ENCODE measurements around the gene CATSPERZ. TPM values are rescaled to one million over a fixed set of nuclear protein-coding genes. Genes with fewer than 3 reads are reported as not detected.
"Not testable (repeated sequence)": the region's sequence is repeated elsewhere in the genome, so short reads cannot be mapped to it uniquely, and the experiment has no call there.

CATSPERZ gene
- total and polyA plus RNA-seq, 2 donors = 0.19 to 0.78 TPM

GRCh38 chr11:64321533-64321932, 21.4 kb downstream of the CATSPERZ start:
- DNase-seq (ENCODE audit: low read depth in 6 of 9, low spot score in 9 of 9) = no peak
- Histone ChIP-seq H3K27me3 (ENCODE audit: control insufficient read depth in 2 of 2, insufficient read depth in 1 of 2, low read length in 1 of 2) (no peaks in the 10 kb centered on the region), H3K9me3 (ENCODE audit: control insufficient read depth in 2 of 2, insufficient read depth in 1 of 2, low read length in 1 of 2) (peaks cover 1 to 4% of the 10 kb centered on the region in 2 donors), H3K4me3 (ENCODE audit: low read length in 2 of 2) (no peak overlapping the region), H3K4me1 (ENCODE audit: control insufficient read depth in 2 of 2, insufficient read depth in 2 of 2, low read length in 2 of 2) (peaks cover 23 to 46% of the 10 kb centered on the region in 2 donors), H3K36me3 (ENCODE audit: control insufficient read depth in 2 of 2, insufficient read depth in 2 of 2, low read length in 1 of 2) (peaks cover 12 to 20% of the 10 kb centered on the region in 2 donors), H3K27ac (ENCODE audit: low read depth in 1 of 2, low read length in 1 of 2) (peak overlapping the region in 1 of 2 donors; percentile 6)
- WGBS = 89% methylated on average over 5 of the region's 5 CpGs

DNA sequence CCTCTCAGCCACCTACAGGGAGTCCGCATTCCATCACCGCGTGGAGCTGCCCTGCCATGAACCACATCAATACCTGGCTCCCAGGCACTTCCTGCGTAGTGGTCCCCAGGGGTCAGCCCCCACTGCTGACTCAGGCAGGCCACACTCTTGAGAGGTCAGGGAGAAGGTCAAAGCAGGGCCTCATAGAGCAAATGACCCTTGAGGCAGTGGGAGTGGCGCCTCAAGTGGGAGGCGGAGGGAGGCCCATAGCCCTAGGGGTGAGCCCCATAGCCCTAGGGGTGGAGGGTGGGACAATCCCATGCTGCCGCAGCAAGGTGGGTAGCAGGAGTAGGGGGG, 22.7 kb downstream of the CATSPERZ start:
- no peak for DNase-seq (ENCODE audit: low read depth in 6 of 9, low spot score in 9 of 9)
- Histone ChIP-seq H3K4me3 (ENCODE audit: low read length in 2 of 2) (no peak overlapping the region), H3K4me1 (ENCODE audit: control insufficient read depth in 2 of 2, insufficient read depth in 2 of 2, low read length in 2 of 2) (peaks cover 20 to 38% of the 10 kb centered on the region in 2 donors)

GRCh38 chr11:64323373-64323772, 23.2 kb downstream of the CATSPERZ start:
- Histone ChIP-seq H3K4me3 (ENCODE audit: low read length in 2 of 2) (no peak overlapping the region), H3K27me3 (ENCODE audit: control insufficient read depth in 2 of 2, insufficient read depth in 1 of 2, low read length in 1 of 2) (no peaks in the 10 kb centered on the region), H3K36me3 (ENCODE audit: control insufficient read depth in 2 of 2, insufficient read depth in 2 of 2, low read length in 1 of 2) (peaks cover 12 to 20% of the 10 kb centered on the region in 2 donors), H3K9me3 (ENCODE audit: control insufficient read depth in 2 of 2, insufficient read depth in 1 of 2, low read length in 1 of 2) (no peaks in the 10 kb centered on the region), H3K4me1 (ENCODE audit: control insufficient read depth in 2 of 2, insufficient read depth in 2 of 2, low read length in 2 of 2) (peaks cover 20 to 35% of the 10 kb centered on the region in 2 donors), H3K27ac (ENCODE audit: low read depth in 1 of 2, low read length in 1 of 2) (peak overlapping the region in 1 of 2 donors; percentile 77)
- peak in 1 of 9 donors; percentile 74 for DNase-seq (ENCODE audit: low read depth in 6 of 9, low spot score in 9 of 9)
- 5% methylated on average over 5 of the region's 5 CpGs for WGBS

More for the DNA sequence above, 22.7 kb downstream of the CATSPERZ start:
- WGBS = 84% methylated on average over 7 of the region's 7 CpGs
- Histone ChIP-seq H3K36me3 (ENCODE audit: control insufficient read depth in 2 of 2, insufficient read depth in 2 of 2, low read length in 1 of 2) (peaks cover 12 to 20% of the 10 kb centered on the region in 2 donors), H3K27me3 (ENCODE audit: control insufficient read depth in 2 of 2, insufficient read depth in 1 of 2, low read length in 1 of 2) (no peaks in the 10 kb centered on the region), H3K9me3 (ENCODE audit: control insufficient read depth in 2 of 2, insufficient read depth in 1 of 2, low read length in 1 of 2) (peaks cover 0 to 4% of the 10 kb centered on the region in 2 donors), H3K27ac (ENCODE audit: low read depth in 1 of 2, low read length in 1 of 2) (peak overlapping the region in 1 of 2 donors; percentile 77)

- peaks cover 12 to 20% of the 10 kb centered on the region in 2 donors for H3K36me3 ChIP-seq (ENCODE audit: control insufficient read depth in 2 of 2, insufficient read depth in 2 of 2, low read length in 1 of 2)
- WGBS = 91% methylated on average over 4 of the region's 4 CpGs
- not testable (repeated sequence) for DNase-seq (ENCODE audit: low read depth in 6 of 9, low spot score in 9 of 9); H3K9me3 ChIP-seq (ENCODE audit: control insufficient read depth in 2 of 2, insufficient read depth in 1 of 2, low read length in 1 of 2); H3K4me3 ChIP-seq (ENCODE audit: low read length in 2 of 2); H3K27me3 ChIP-seq (ENCODE audit: control insufficient read depth in 2 of 2, insufficient read depth in 1 of 2, low read length in 1 of 2)
- peak overlapping the region in 1 of 2 donors; percentile 77 for H3K27ac ChIP-seq (ENCODE audit: low read depth in 1 of 2, low read length in 1 of 2)
- H3K4me1 ChIP-seq (ENCODE audit: control insufficient read depth in 2 of 2, insufficient read depth in 2 of 2, low read length in 2 of 2) = peaks cover 17 to 31% of the 10 kb centered on the region in 2 donors
Measured at GRCh38 chr11:64323984-64324383, 23.8 kb downstream of the CATSPERZ start.

GRCh38 chr11:64324692-64325469, 24.7 kb downstream of the CATSPERZ start:
- 95% methylated on average over 11 of the region's 11 CpGs for WGBS
- Histone ChIP-seq H3K9me3 (ENCODE audit: control insufficient read depth in 2 of 2, insufficient read depth in 1 of 2, low read length in 1 of 2) (no peaks in the 10 kb centered on the region), H3K4me3 (ENCODE audit: low read length in 2 of 2) (no peak overlapping the region), H3K4me1 (ENCODE audit: control insufficient read depth in 2 of 2, insufficient read depth in 2 of 2, low read length in 2 of 2) (peaks cover 13 to 30% of the 10 kb centered on the region in 2 donors), H3K27me3 (ENCODE audit: control insufficient read depth in 2 of 2, insufficient read depth in 1 of 2, low read length in 1 of 2) (no peaks in the 10 kb centered on the region), H3K36me3 (ENCODE audit: control insufficient read depth in 2 of 2, insufficient read depth in 2 of 2, low read length in 1 of 2) (peaks cover 12 to 20% of the 10 kb centered on the region in 2 donors), H3K27ac (ENCODE audit: low read depth in 1 of 2, low read length in 1 of 2) (peak overlapping the region in 1 of 2 donors; percentile 47)
- DNase-seq (ENCODE audit: low read depth in 6 of 9, low spot score in 9 of 9) = no peak

DNA sequence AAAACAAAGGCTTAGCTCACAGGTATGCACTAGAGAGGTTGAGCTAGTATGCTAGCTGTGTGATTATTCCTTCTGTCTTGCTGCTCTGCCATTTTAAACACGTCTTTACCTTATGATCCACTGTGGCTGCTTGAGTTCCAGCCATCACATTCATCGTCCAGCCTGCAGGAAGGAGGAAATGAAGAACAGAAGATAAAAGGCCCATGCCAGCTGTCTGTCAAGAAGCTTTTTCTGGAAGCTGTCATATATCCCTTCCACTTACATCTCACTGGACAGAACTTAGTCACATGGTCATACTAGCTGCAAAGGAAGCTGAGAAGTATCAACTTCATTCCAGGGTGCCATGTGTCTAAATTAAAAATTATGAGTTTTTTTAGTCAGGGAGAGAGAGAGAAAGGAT, 27.2 kb downstream of the CATSPERZ start:
- 97% methylated on average over 2 of the region's 2 CpGs for WGBS
- peaks cover 0 to 4% of the 10 kb centered on the region in 2 donors for H3K36me3 ChIP-seq (ENCODE audit: control insufficient read depth in 2 of 2, insufficient read depth in 2 of 2, low read length in 1 of 2)
- H3K27me3 ChIP-seq (ENCODE audit: control insufficient read depth in 2 of 2, insufficient read depth in 1 of 2, low read length in 1 of 2) = no peaks in the 10 kb centered on the region
- H3K4me3 ChIP-seq (ENCODE audit: low read length in 2 of 2) = no peak overlapping the region
- DNase-seq (ENCODE audit: low read depth in 6 of 9, low spot score in 9 of 9) = no peak
- peaks cover 13 to 42% of the 10 kb centered on the region in 2 donors for H3K4me1 ChIP-seq (ENCODE audit: control insufficient read depth in 2 of 2, insufficient read depth in 2 of 2, low read length in 2 of 2)
- H3K9me3 ChIP-seq (ENCODE audit: control insufficient read depth in 2 of 2, insufficient read depth in 1 of 2, low read length in 1 of 2) = no peaks in the 10 kb centered on the region
- no peak overlapping the region for H3K27ac ChIP-seq (ENCODE audit: low read depth in 1 of 2, low read length in 1 of 2)

DNA sequence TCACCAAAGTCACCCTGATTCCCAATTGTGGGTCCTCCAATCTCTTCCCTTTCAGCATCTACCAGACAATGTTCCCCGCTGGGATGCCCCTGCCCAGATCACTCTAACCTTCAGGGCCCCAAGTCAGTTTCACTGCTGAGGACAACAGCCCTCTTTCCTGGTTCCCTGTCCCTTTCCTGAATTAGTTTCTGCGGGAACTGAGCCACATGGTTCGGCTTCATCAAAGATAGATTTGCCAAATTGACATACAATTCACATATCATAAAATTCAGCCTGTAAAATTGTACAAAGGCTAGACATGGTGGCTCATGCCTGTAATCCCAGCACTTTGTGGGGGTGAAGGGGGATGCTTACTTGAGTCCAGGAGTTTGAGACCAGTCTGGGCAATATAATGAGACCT, 27.8 kb downstream of the CATSPERZ start:
- 94% methylated on average over 3 of the region's 3 CpGs for WGBS
- peaks cover 10 to 37% of the 10 kb centered on the region in 2 donors for H3K4me1 ChIP-seq (ENCODE audit: control insufficient read depth in 2 of 2, insufficient read depth in 2 of 2, low read length in 2 of 2)

GRCh38 chr11:64330888-64331287, 30.7 kb downstream of the CATSPERZ start:
- no peak for DNase-seq (ENCODE audit: low read depth in 6 of 9, low spot score in 9 of 9)
- no peak overlapping the region for H3K4me3 ChIP-seq (ENCODE audit: low read length in 2 of 2)
- no peaks in the 10 kb centered on the region for H3K27me3 ChIP-seq (ENCODE audit: control insufficient read depth in 2 of 2, insufficient read depth in 1 of 2, low read length in 1 of 2)
- no peaks in the 10 kb centered on the region for H3K9me3 ChIP-seq (ENCODE audit: control insufficient read depth in 2 of 2, insufficient read depth in 1 of 2, low read length in 1 of 2)
- WGBS = 93% methylated on average over 11 of the region's 11 CpGs
- no peak overlapping the region for H3K27ac ChIP-seq (ENCODE audit: low read depth in 1 of 2, low read length in 1 of 2)
- H3K36me3 ChIP-seq (ENCODE audit: control insufficient read depth in 2 of 2, insufficient read depth in 2 of 2, low read length in 1 of 2) = peaks cover 0 to 4% of the 10 kb centered on the region in 2 donors
- peaks cover 0 to 28% of the 10 kb centered on the region in 2 donors for H3K4me1 ChIP-seq (ENCODE audit: control insufficient read depth in 2 of 2, insufficient read depth in 2 of 2, low read length in 2 of 2)

More for the DNA sequence above, 27.8 kb downstream of the CATSPERZ start:
- H3K9me3 ChIP-seq (ENCODE audit: control insufficient read depth in 2 of 2, insufficient read depth in 1 of 2, low read length in 1 of 2) = no peaks in the 10 kb centered on the region
- H3K4me3 ChIP-seq (ENCODE audit: low read length in 2 of 2) = no peak overlapping the region
- no peak for DNase-seq (ENCODE audit: low read depth in 6 of 9, low spot score in 9 of 9)
- no peaks in the 10 kb centered on the region for H3K36me3 ChIP-seq (ENCODE audit: control insufficient read depth in 2 of 2, insufficient read depth in 2 of 2, low read length in 1 of 2)
- no peak overlapping the region for H3K27ac ChIP-seq (ENCODE audit: low read depth in 1 of 2, low read length in 1 of 2)
- no peaks in the 10 kb centered on the region for H3K27me3 ChIP-seq (ENCODE audit: control insufficient read depth in 2 of 2, insufficient read depth in 1 of 2, low read length in 1 of 2)

DNA sequence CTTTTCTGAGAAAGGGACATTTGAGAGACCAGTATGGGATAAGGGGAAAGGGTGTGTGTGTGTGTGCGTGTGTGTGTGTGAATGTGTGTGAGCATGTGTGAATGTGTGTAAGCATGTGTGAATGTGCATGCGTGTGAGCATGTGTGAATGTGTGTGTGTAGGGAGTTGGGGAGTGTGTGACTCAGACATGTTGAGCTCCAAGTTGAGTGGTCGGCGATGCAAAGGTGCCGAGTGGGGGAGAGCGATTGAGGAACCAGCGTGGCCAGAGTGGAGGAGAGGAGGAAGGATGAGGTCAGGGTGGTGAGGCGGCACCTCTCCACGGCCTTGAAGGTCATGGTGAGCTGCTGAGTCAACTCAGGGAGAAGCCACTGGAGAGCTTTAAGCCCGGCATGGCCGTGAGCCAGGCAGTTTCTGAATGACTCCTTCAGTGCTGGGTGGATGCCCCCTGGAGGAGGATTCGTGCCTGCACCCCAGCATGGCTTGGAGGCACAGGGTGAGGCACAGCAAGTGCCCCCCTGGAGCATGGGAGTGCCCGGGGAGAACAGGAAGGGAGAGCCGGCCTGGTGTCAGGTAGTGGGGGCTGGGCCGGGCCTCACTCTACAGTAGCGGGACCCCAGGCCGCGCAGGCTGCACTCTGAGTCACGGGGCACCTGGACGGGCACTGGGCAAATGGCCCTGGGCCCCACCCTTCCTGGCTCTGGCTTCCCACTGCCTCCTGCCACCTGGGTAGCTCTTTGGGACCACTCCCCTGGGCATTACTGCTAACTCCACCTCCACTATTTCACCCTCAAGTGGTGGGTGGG, 31.6 kb downstream of the CATSPERZ start:
- no peak overlapping the region for H3K27ac ChIP-seq (ENCODE audit: low read depth in 1 of 2, low read length in 1 of 2)
- no peak overlapping the region for H3K4me3 ChIP-seq (ENCODE audit: low read length in 2 of 2)
- H3K4me1 ChIP-seq (ENCODE audit: control insufficient read depth in 2 of 2, insufficient read depth in 2 of 2, low read length in 2 of 2) = peaks cover 0 to 28% of the 10 kb centered on the region in 2 donors
- H3K36me3 ChIP-seq (ENCODE audit: control insufficient read depth in 2 of 2, insufficient read depth in 2 of 2, low read length in 1 of 2) = peaks cover 0 to 4% of the 10 kb centered on the region in 2 donors
- peak in 4 of 9 donors; percentile 50 to 80 (median 67) for DNase-seq (ENCODE audit: low read depth in 6 of 9, low spot score in 9 of 9)
- no peaks in the 10 kb centered on the region for H3K27me3 ChIP-seq (ENCODE audit: control insufficient read depth in 2 of 2, insufficient read depth in 1 of 2, low read length in 1 of 2)
- 36% methylated on average over 20 of the region's 20 CpGs for WGBS
- H3K9me3 ChIP-seq (ENCODE audit: control insufficient read depth in 2 of 2, insufficient read depth in 1 of 2, low read length in 1 of 2) = no peaks in the 10 kb centered on the region

Data from thymus (tissue), 11 donors.